Adrenal gland (tissue), 5 donors: ENCODE measurements around the gene NT5C1B.

Experiments
- POLR2A ChIP-seq, 2 donors: fragments of 450-650 bp; IDR thresholded peaks; one replicate each; pipeline ENCODE4 v1.6.1; 2017; ENCODE audit warnings: antibody characterized with exemption in 2 of 2, mild to moderate bottlenecking in 2 of 2, moderate library complexity in 1 of 2
- TF ChIP-seq, protein P1 (sequence below), 6 experiments: fragments of 450-650 bp in 4 of 6; fragments of 200-600 bp in 2 of 6; sonication (generic) in 1 of 6; IDR thresholded peaks; 1 replicate in 5 of 6; 2 replicates in 1 of 6; pipeline versions ENCODE4 v1.5.1 to v1.8.0; 2016 to 2021; ENCODE audit warnings: antibody characterized with exemption in 6 of 6, mild to moderate bottlenecking in 2 of 6, moderate library complexity in 1 of 6
- donor health status: DM: no; HTN: no; CAD: no.

DNA sequence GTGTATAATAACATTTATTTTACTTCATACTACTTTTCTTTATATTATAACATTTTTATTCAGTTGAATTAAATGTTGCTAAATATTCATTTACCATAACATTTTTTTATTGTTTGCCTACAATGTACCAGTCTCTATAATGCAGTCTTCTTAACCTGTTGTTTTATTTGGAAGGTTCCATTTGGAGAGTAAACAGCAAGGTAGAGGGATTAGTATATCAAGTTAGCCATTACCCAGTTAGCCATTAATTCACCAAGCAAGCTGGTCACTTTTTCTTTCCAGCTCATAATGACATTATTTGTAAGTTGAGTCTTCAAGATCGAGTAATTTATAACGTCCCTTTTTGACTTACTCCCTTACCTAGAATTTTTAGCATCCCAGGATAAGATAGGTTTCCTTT is 29.7 kb upstream of the NT5C1B start:
- TF ChIP-seq, protein P1, sequence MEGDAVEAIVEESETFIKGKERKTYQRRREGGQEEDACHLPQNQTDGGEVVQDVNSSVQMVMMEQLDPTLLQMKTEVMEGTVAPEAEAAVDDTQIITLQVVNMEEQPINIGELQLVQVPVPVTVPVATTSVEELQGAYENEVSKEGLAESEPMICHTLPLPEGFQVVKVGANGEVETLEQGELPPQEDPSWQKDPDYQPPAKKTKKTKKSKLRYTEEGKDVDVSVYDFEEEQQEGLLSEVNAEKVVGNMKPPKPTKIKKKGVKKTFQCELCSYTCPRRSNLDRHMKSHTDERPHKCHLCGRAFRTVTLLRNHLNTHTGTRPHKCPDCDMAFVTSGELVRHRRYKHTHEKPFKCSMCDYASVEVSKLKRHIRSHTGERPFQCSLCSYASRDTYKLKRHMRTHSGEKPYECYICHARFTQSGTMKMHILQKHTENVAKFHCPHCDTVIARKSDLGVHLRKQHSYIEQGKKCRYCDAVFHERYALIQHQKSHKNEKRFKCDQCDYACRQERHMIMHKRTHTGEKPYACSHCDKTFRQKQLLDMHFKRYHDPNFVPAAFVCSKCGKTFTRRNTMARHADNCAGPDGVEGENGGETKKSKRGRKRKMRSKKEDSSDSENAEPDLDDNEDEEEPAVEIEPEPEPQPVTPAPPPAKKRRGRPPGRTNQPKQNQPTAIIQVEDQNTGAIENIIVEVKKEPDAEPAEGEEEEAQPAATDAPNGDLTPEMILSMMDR (IDR thresholded peaks at IDR 0.05): no peak
- no peak for TF ChIP-seq POLR2A (IDR thresholded peaks at IDR 0.05)
